GM12891 (cell line): Measurements from ENCODE around the gene GKN1.

ENCODE experiments used
- DNase-seq: peaks from one replicate; pipeline ENCODE4 v3.0.0; 2011; ENCODE audit warnings: low spot score; ENCODE audit not compliant: insufficient read length
- FAIRE-seq: peaks from 2 replicates; lab custom pipeline; 2011; peaks lifted over from hg19 to GRCh38; lab: Jason Lieb, UNC
- PAX5 ChIP-seq: IDR thresholded peaks from 2 replicates; pipeline ENCODE4 v1.6.1; 2011; ENCODE audit warnings: low read length, moderate library complexity, mild to moderate bottlenecking; ENCODE audit not compliant: insufficient read depth, severe bottlenecking
- POLR2A ChIP-seq: IDR thresholded peaks from 2 replicates; pipeline ENCODE4 v1.6.1; 2011; ENCODE audit warnings: low read depth, low read length, control low read depth
- POLR2AphosphoS5 ChIP-seq: IDR thresholded peaks from 2 replicates; pipeline ENCODE4 v1.6.1; 2011; ENCODE audit warnings: low read depth, low read length, control low read depth
- POU2F2 ChIP-seq: IDR thresholded peaks from 2 replicates; pipeline ENCODE4 v1.6.1; 2011; ENCODE audit warnings: low read depth, mild to moderate bottlenecking, control low read depth, low read length, moderate library complexity
- SPI1 ChIP-seq: IDR thresholded peaks from 2 replicates; pipeline ENCODE4 v1.6.1; 2011; ENCODE audit warnings: low read depth, low read length, control low read depth
- TAF1 ChIP-seq: IDR thresholded peaks from 2 replicates; pipeline ENCODE4 v1.6.1; 2011; ENCODE audit warnings: low read depth, low read length, control low read depth

Gene GKN1

GRCh38 chr2:69013840-69014821 is 39.7 kb downstream of the GKN1 start:
- no peak for TF ChIP-seq SPI1
- no peak for TF ChIP-seq POLR2A
- TF ChIP-seq POLR2AphosphoS5, result no peak
- TF ChIP-seq POU2F2, result no peak
- TF ChIP-seq TAF1, result no peak
- TF ChIP-seq PAX5, result no peak
- FAIRE-seq (no peak), DNase-seq (no peak)

- no peak for FAIRE-seq
- no peak for TF ChIP-seq POU2F2
- TF ChIP-seq SPI1, result no peak
- no peak for TF ChIP-seq POLR2AphosphoS5
- no peak for TF ChIP-seq POLR2A
- no peak for TF ChIP-seq TAF1
- no peak for TF ChIP-seq PAX5
These were observed 42.6 kb downstream of the GKN1 start for GRCh38 chr2:69017080-69017479.

GRCh38 chr2:69017835-69018234 is 43.4 kb downstream of the GKN1 start:
- FAIRE-seq (no peak), DNase-seq (no peak)
- no peak for TF ChIP-seq POLR2AphosphoS5
- TF ChIP-seq POLR2A, result no peak
- no peak for TF ChIP-seq POU2F2
- no peak for TF ChIP-seq TAF1
- no peak for TF ChIP-seq PAX5
- TF ChIP-seq SPI1, result no peak

More at GRCh38 chr2:69017080-69017479, 42.6 kb downstream of the GKN1 start:
- DNase-seq, result no peak

- TF ChIP-seq POLR2AphosphoS5 (no peak), POU2F2 (no peak)
- no peak for DNase-seq
- FAIRE-seq, result no peak
These were observed 44.3 kb downstream of the GKN1 start for GRCh38 chr2:69018678-69019095.

- TF ChIP-seq POLR2A (no peak), SPI1 (no peak), POU2F2 (no peak), TAF1 (no peak), PAX5 (no peak), POLR2AphosphoS5 (no peak)
- DNase-seq, result no peak
- FAIRE-seq, result no peak
These were observed 46.3 kb downstream of the GKN1 start for GRCh38 chr2:69020496-69021426.

- TF ChIP-seq POLR2AphosphoS5, result no peak
- no peak for TF ChIP-seq PAX5
- no peak for TF ChIP-seq POU2F2
- TF ChIP-seq POLR2A, result no peak
- TF ChIP-seq TAF1, result no peak
- no peak for TF ChIP-seq SPI1
- no peak for DNase-seq
- FAIRE-seq, result no peak
These were observed 47.3 kb downstream of the GKN1 start for GRCh38 chr2:69021727-69022126.

- no peak for TF ChIP-seq TAF1
- TF ChIP-seq POLR2AphosphoS5, result no peak
- no peak for TF ChIP-seq POU2F2
- TF ChIP-seq POLR2A, result no peak
- no peak for TF ChIP-seq PAX5
- no peak for TF ChIP-seq SPI1
- DNase-seq, result no peak
- no peak for FAIRE-seq
These were observed 48.1 kb downstream of the GKN1 start for GRCh38 chr2:69022548-69022947.

GRCh38 chr2:69023236-69023635 is 48.8 kb downstream of the GKN1 start:
- no peak for FAIRE-seq
- TF ChIP-seq POU2F2 (no peak), TAF1 (no peak)
- DNase-seq, result no peak

- peak; percentile 85 for FAIRE-seq
- TF ChIP-seq SPI1 (no peak), TAF1 (no peak), POLR2AphosphoS5 (no peak), PAX5 (no peak), POLR2A (no peak), POU2F2 (no peak)
- no peak for DNase-seq
These were observed 51.6 kb downstream of the GKN1 start for GRCh38 chr2:69026026-69026425.
